Measurements from ENCODE around the gene ICOSLG. TPM values are rescaled to one million over a fixed set of nuclear protein-coding genes. Genes with fewer than 3 reads are reported as not detected.

The ICOSLG gene
- total and polyA plus RNA-seq, 5 experiments from 2014 or later = 0.19 to 5.8 (median 1.7) TPM

DNA sequence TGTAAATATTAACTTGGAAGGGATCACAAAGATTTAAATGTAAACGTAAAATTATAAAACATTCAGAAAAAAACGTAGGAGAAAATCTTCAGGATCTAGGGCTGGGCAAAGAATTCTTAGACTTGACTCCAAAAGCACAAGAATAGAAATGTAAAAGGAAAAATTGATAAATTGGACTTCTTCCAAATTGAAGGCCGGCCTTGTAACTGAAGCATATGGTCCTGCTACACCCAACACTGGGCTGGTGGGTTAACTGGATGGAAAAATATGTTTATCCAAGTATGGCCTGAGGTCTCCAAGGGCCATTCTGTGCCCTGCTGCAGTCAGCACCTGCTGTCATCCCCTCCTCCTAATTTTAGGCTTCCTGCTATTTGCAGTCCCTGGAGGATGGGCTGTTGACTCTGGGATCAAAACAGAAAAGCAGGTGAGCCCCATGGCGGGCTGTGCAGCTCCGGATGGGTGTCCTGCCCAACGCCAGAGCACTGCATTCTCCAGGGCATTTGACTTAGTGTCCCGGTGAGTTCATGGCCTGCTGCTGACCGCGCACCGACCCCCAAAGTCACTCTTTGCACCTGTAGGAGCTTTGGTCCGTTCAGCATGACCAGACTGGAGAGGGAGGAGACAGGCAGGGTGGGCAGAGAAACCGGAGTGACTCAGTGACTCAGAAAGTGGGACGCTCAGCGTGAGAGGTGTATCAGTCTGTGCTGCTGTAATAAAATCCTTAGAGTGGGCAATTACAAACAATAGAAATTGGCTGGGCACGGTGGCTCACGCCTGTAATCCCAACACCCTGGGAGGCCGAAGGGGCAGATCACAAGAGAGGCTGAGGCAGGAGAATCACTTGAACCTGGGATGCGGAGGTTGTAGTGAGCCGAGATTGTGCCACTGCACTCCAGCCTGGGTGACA is 38.9 kb upstream of the ICOSLG start:
- Mint-ChIP-seq H3K4me3 (no peak overlapping the region), H3K27ac (peak overlapping the region in 1 of 10 donors; percentile 28), H3K4me1 (peaks cover 0 to 6% (median under 1%) of the 10 kb centered on the region in 4 donors), H3K36me3 (no peaks in the 10 kb centered on the region), H3K9me3 (no peaks in the 10 kb centered on the region), H3K27me3 (no peaks in the 10 kb centered on the region)
- POLR2A ChIA-PET = no interaction called here
- DNase-seq (no peak), ATAC-seq (no peak)

- DNase-seq (no peak), ATAC-seq (no peak)
- H3K27me3 Mint-ChIP-seq = no peaks in the 10 kb centered on the region
- peak overlapping the region in 2 of 10 donors; percentile 26 to 63 for H3K27ac Mint-ChIP-seq
- POLR2A ChIA-PET = no interaction called here
- H3K36me3 Mint-ChIP-seq = no peaks in the 10 kb centered on the region
- peaks cover 0 to 1% (median 0%) of the 10 kb centered on the region in 9 donors for H3K9me3 Mint-ChIP-seq
- no peak overlapping the region for H3K4me3 Mint-ChIP-seq
- peaks cover 0 to 2% (median 0%) of the 10 kb centered on the region in 4 donors for H3K4me1 Mint-ChIP-seq
Measured at GRCh38 chr21:44275041-44275440, 34.3 kb upstream of the ICOSLG start.

DNA sequence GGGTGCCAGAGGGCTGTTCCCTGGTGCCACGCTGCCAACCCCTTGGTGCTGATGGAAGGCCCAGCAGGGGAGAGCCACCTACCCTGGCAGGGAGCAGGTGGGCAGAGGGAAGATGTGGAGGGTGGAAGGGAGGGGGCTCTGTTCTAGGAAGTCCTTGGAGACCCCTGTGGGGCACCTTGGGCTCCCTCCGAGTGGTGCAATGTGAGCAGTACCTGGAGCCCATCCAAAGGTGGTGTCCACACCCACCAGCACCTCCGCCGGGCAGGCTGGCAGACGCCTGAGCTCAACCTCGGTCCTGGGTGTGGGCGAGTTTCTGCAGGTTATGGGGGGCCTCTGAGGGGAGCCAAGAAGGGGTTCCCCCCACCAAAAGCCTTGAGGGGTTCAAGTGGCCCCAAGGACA is 32.3 kb upstream of the ICOSLG start:
- no peak for ATAC-seq
- DNase-seq = no peak
- Mint-ChIP-seq H3K9me3 (peaks cover 0 to 1% (median 0%) of the 10 kb centered on the region in 9 donors), H3K4me3 (no peak overlapping the region), H3K36me3 (no peaks in the 10 kb centered on the region), H3K27ac (peak overlapping the region in 1 of 10 donors; percentile 9), H3K27me3 (no peaks in the 10 kb centered on the region), H3K4me1 (peaks cover 0 to 2% (median 0%) of the 10 kb centered on the region in 4 donors)
- POLR2A ChIA-PET = no interaction called here

- H3K4me1 Mint-ChIP-seq = peaks cover 0 to 2% (median 0%) of the 10 kb centered on the region in 4 donors
- no peak for DNase-seq
- H3K27ac Mint-ChIP-seq = no peak overlapping the region
- peaks cover 0 to 1% (median 0%) of the 10 kb centered on the region in 9 donors for H3K9me3 Mint-ChIP-seq
- no peaks in the 10 kb centered on the region for H3K36me3 Mint-ChIP-seq
- H3K27me3 Mint-ChIP-seq = no peaks in the 10 kb centered on the region
- POLR2A ChIA-PET = no interaction called here
- no peak for ATAC-seq
- no peak overlapping the region for H3K4me3 Mint-ChIP-seq
Measured at GRCh38 chr21:44272284-44272858, 31.6 kb upstream of the ICOSLG start.

DNA sequence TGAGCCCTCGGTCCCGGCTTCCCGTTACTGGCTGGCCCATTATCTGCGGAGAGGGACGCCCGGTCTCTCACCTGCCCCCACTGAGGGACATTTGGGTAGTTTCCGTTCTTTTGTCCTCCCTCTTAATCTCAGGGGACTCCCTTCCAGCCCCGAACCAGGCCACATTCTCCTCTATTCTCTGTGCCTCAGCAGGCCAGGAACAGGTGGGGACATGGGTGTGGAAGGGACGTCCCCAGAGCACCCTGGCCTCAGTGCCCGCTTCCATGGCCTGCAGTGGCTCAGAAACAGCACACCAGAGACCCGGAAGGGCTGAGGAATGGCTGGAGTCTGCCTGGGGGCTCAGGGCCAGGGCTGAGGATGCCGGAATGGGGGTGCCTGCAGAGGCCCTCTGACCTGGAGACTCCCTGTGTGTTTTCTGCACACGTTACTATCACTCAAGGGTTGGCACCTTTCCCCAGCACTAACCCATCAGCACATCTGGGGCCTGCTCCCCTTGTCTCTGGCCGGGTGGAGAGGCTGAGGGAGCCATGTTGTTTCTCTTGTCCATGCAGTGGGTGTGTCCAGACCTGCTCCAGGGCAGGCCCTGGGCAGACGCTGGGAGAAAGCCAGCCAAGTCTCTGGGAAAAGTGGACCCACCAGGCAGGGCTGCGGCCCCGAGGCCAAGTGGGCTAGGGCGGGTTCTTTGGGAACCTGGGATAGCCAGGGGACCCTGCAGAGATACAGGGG is 31.0 kb upstream of the ICOSLG start:
- Mint-ChIP-seq H3K36me3 (no peaks in the 10 kb centered on the region), H3K27me3 (no peaks in the 10 kb centered on the region), H3K9me3 (peaks cover 0 to 1% (median 0%) of the 10 kb centered on the region in 9 donors), H3K27ac (peak overlapping the region in 1 of 10 donors; percentile 39), H3K4me1 (peaks cover 0 to 2% (median 0%) of the 10 kb centered on the region in 4 donors), H3K4me3 (no peak overlapping the region)
- ATAC-seq = no peak
- POLR2A ChIA-PET = no interaction called here
- DNase-seq = no peak

DNA sequence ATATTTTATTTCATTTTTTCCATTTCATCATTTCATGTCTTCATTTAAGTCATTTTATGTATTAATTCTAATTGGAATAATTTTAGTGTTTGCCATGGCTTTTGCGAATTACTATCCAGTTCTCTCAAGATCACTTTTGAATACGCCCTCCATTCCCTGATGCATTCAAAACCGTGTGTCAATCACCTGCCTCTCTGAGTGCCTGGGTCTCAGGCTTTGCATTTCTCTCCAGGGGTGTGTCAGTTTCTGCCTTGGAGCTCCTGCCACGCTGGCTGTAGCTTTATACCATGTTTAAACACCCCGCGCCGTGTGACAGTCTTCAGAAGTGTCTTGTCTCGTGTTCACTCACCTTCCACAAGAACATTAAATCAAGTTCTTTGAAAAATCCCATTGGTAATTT is 28.3 kb upstream of the ICOSLG start:
- Mint-ChIP-seq H3K27me3 (no peaks in the 10 kb centered on the region), H3K4me1 (no peaks in the 10 kb centered on the region), H3K4me3 (no peak overlapping the region), H3K9me3 (peaks cover 0 to 1% (median 0%) of the 10 kb centered on the region in 9 donors), H3K27ac (no peak overlapping the region), H3K36me3 (no peaks in the 10 kb centered on the region)
- POLR2A ChIA-PET = interaction anchor here (0.6 kb wide), 1 partner anchor 305 kb away, joined by 6 read pairs; no protein-coding TSS in a partner anchor
- ATAC-seq = no peak
- DNase-seq = no peak

DNA sequence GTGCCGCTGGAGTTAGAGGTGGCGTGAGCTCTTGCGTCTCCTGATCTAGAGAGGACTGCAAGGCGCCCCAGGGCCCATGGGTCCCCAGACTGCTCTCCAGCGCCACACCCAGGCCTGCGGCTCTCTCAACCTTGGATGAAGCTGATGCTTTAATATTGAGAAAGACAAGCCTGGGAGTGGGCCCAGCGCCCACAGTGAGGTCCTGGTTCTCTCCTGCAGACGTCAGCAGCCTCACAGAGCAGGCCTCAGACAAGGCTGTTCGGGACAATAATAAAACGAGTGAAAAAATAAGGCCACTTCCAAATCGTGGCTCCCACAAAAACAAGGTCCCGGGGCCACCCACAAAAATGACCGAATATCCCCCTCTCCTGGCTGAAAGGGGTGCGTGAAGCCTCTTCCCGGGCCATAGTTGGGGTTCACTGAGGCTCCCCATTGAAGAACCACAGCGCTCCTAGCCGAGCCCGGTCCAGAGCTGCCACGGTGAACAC is 27.0 kb upstream of the ICOSLG start:
- Mint-ChIP-seq H3K4me3 (no peak overlapping the region), H3K27ac (no peak overlapping the region), H3K36me3 (no peaks in the 10 kb centered on the region), H3K4me1 (no peaks in the 10 kb centered on the region), H3K9me3 (no peaks in the 10 kb centered on the region), H3K27me3 (no peaks in the 10 kb centered on the region)
- DNase-seq (peak in 4 of 10 donors; percentile 12 to 24 (median 18)), ATAC-seq (no peak)
- POLR2A ChIA-PET = interaction anchor here (0.7 kb wide), 1 partner anchor 16 kb away, joined by 5 read pairs; no protein-coding TSS in a partner anchor

GRCh38 chr21:44265734-44266270 is 25.1 kb upstream of the ICOSLG start:
- H3K27ac Mint-ChIP-seq = no peak overlapping the region
- no peaks in the 10 kb centered on the region for H3K36me3 Mint-ChIP-seq
- H3K27me3 Mint-ChIP-seq = no peaks in the 10 kb centered on the region
- ATAC-seq (no peak), DNase-seq (no peak)
- POLR2A ChIA-PET = no interaction called here
- H3K4me3 Mint-ChIP-seq = no peak overlapping the region
- H3K4me1 Mint-ChIP-seq = no peaks in the 10 kb centered on the region
- H3K9me3 Mint-ChIP-seq = no peaks in the 10 kb centered on the region

DNA sequence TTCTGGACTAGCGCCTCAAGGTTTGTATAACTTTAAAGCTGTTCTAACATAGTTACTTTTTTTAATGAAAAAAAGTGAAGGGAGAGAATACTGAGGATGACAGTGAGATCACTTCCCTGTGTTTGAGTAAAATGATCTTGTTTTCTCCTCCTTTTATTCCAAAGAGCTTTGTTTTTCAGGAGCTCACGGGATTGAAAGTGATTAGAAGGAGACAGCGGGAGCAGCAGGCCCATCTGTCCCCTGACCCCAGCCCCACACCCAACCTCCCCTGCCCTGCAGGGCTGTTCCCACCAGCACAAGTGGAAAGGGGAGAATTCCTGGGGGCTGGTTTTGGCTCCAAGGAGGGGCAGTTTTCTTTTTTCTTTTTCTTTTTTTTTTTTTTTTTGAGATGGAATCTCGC is 23.0 kb upstream of the ICOSLG start:
- no peak for ATAC-seq
- H3K4me3 Mint-ChIP-seq = no peak overlapping the region
- no peak for DNase-seq
- no peak overlapping the region for H3K27ac Mint-ChIP-seq
- H3K36me3 Mint-ChIP-seq = no peaks in the 10 kb centered on the region
- POLR2A ChIA-PET = no interaction called here
- H3K4me1 Mint-ChIP-seq = peaks cover 0 to 1% (median 0%) of the 10 kb centered on the region in 4 donors
- H3K27me3 Mint-ChIP-seq = no peaks in the 10 kb centered on the region
- H3K9me3 Mint-ChIP-seq = no peaks in the 10 kb centered on the region

DNA sequence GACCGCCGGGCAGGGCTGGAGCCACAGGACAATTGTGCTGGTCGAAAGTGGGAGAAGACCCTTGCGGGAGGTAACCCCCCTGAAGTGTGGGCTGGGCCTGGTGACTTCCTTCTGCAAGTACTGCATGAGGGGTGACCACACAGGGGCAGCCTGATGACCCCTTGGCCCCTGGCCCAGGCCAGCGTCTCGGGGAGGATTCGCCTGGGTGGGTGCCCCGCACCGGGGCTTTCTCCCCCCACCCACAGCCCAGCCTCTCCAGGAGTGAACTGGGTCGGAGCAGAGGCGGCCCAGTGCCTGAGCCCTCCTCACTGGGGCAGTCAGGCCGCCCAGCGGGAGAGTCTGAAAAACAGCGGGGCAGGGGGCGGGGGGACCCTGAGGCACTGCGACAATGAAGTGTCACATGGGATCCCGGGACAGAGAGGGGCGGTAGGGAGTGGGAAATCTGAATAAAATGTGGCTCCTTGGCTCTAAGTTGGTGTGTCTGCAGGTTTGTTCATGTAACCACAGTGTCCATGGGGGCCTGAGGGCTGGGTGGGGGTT is 22.5 kb upstream of the ICOSLG start:
- H3K4me1 Mint-ChIP-seq = peaks cover 0 to 1% (median 0%) of the 10 kb centered on the region in 4 donors
- POLR2A ChIA-PET = no interaction called here
- DNase-seq (no peak), ATAC-seq (no peak)
- no peak overlapping the region for H3K4me3 Mint-ChIP-seq
- H3K36me3 Mint-ChIP-seq = no peaks in the 10 kb centered on the region
- no peak overlapping the region for H3K27ac Mint-ChIP-seq
- H3K27me3 Mint-ChIP-seq = no peaks in the 10 kb centered on the region
- H3K9me3 Mint-ChIP-seq = peaks cover 0 to 1% (median 0%) of the 10 kb centered on the region in 9 donors

DNA sequence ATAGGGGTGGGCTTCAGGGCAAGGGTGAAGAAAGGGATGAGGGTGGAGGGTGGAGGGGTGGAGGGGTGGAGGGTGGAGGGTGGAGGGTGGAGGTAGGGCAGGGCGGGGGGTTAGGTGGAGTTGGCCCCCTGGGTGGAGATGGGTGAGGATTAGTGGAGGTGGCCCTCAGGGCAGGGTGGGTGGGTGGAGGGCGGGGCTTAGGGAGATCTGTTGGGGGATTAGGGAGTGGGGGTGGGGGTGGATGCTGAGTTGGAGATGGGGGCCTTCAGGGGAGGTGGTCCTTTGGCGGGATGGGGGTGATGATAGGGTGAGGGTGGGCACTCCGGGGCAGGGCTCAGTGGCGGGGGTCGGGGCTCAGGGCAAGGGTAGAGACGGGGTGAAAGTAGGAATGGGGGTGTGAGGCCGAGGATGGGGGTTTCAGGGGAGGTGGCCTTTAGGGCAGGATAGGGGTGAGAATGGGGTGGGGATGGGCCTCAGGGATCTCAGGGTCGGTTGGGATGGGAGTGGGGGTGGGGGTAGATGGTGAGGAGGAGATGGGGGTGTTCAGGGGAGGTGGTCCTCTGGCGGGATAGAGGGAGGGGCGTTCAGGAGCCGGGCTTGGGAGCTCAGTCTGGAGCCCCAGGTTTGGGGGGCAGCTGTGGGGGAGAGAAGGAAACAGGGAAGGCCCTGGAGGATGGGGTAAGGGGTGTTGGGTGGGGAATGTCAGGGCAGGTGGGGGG is 21.8 kb upstream of the ICOSLG start:
- peaks cover 0 to 1% (median 0%) of the 10 kb centered on the region in 9 donors for H3K9me3 Mint-ChIP-seq
- peaks cover 0 to 1% (median 0%) of the 10 kb centered on the region in 4 donors for H3K4me1 Mint-ChIP-seq
- DNase-seq = no peak
- POLR2A ChIA-PET = no interaction called here
- no peak overlapping the region for H3K27ac Mint-ChIP-seq
- no peak overlapping the region for H3K4me3 Mint-ChIP-seq
- H3K27me3 Mint-ChIP-seq = no peaks in the 10 kb centered on the region
- ATAC-seq = no peak
- no peaks in the 10 kb centered on the region for H3K36me3 Mint-ChIP-seq

Data from naive thymus-derived CD8-positive, alpha-beta T cell (primary cell).